ENCODE data around the gene TCF12. TPM values are rescaled to one million over a fixed set of nuclear protein-coding genes. Genes with fewer than 3 reads are reported as not detected.

Gene TCF12
- total RNA-seq, 3 donors from 2014 or later, result 164 to 198 (median 174) TPM

DNA sequence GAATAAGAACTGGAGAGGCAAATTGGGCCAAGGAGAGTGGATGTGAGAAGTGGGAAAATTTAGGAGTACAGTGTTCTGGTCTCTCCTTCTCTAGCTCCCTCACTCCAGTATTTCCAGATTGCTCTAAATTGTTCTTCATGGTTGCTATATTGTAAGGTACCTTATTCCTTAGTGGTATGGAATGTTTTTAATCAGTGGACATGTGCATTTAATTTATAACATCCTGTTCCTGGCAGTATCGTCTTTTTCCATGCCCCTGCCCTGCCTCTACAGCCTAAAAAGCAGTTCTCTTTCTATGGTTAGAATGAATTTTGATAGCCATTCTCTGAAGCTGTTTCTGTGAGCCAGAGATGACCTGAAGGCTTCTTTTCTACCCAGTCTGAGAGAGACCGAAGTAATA lies 180.5 kb downstream of the TCF12 start:
- TF ChIP-seq POLR2AphosphoS5 (IDR thresholded peaks at IDR 0.05) (no peak), POLR2A (IDR thresholded peaks at IDR 0.05) (no peak)
- TF ChIP-seq, protein P1, sequence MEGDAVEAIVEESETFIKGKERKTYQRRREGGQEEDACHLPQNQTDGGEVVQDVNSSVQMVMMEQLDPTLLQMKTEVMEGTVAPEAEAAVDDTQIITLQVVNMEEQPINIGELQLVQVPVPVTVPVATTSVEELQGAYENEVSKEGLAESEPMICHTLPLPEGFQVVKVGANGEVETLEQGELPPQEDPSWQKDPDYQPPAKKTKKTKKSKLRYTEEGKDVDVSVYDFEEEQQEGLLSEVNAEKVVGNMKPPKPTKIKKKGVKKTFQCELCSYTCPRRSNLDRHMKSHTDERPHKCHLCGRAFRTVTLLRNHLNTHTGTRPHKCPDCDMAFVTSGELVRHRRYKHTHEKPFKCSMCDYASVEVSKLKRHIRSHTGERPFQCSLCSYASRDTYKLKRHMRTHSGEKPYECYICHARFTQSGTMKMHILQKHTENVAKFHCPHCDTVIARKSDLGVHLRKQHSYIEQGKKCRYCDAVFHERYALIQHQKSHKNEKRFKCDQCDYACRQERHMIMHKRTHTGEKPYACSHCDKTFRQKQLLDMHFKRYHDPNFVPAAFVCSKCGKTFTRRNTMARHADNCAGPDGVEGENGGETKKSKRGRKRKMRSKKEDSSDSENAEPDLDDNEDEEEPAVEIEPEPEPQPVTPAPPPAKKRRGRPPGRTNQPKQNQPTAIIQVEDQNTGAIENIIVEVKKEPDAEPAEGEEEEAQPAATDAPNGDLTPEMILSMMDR (IDR thresholded peaks at IDR 0.05), result no peak
- H3K27ac ChIP-seq, result no peak overlapping the region

DNA sequence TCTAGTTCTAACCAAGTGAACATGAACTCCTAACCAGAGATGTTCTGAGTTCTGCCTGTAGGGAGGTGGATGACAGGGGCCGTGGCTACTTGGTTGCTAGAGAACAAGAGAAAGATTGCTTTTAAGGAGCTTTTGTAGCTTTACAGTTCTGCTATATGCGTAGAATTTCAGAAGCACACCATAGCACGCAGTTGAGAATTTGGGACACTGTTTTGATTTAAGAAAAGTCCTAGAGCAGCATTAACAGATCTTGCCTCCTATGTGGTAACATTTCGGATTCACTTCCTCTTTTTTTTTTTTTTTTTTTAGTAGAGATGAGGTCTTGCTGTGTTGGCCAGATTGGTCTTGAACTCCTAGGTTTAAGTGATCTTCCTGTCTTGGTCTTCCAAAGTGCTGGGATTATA lies 181.7 kb downstream of the TCF12 start:
- Histone ChIP-seq H3K4me3 (no peak overlapping the region), H3K27me3 (no peaks in the 10 kb centered on the region), H3K36me3 (no peaks in the 10 kb centered on the region), H3K4me1 (no peaks in the 10 kb centered on the region), H3K27ac (no peak overlapping the region), H3K9me3 (no peaks in the 10 kb centered on the region)
- DNase-seq (ENCODE audit: low spot score in 2 of 2), result no peak
- TF ChIP-seq, protein P1 (IDR thresholded peaks at IDR 0.05), result no peak
- TF ChIP-seq POLR2A (IDR thresholded peaks at IDR 0.05) (no peak), POLR2AphosphoS5 (IDR thresholded peaks at IDR 0.05) (no peak)
- intact Hi-C loops (cut with DNase I; ENCODE audit: low total_unique reads), result no loop called here

More for the DNA sequence above, 180.5 kb downstream of the TCF12 start:
- Histone ChIP-seq H3K4me1 (no peaks in the 10 kb centered on the region), H3K4me3 (no peak overlapping the region), H3K36me3 (no peaks in the 10 kb centered on the region), H3K27me3 (no peaks in the 10 kb centered on the region), H3K9me3 (no peaks in the 10 kb centered on the region)
- no peak for DNase-seq (ENCODE audit: low spot score in 2 of 2)
- intact Hi-C loops (cut with DNase I; ENCODE audit: low total_unique reads), result no loop called here

DNA sequence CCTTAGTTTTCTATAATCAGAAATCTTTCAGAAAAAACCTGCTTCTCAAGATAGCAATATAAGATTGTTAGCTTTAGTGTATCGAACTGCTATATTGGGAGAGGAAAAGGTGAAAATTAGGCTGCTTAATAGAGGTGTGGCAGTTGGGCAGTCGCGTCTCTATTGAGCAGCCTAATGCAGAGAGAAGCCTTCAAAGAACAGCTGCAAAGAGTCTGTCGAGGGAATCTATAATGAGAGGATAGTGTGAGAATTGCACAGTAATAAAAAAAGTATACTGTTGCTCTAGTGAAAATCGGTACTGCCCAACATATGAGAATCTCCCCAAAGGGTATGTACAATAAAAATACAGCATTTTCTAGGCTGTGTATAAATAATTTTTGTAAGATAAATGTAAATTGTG lies 184.4 kb downstream of the TCF12 start:
- no peaks in the 10 kb centered on the region for H3K36me3 ChIP-seq
- H3K4me1 ChIP-seq, result no peaks in the 10 kb centered on the region
- DNase-seq (ENCODE audit: low spot score in 2 of 2), result no peak
- intact Hi-C loops (cut with DNase I; ENCODE audit: low total_unique reads), result no loop called here
- H3K9me3 ChIP-seq, result no peaks in the 10 kb centered on the region
- TF ChIP-seq POLR2AphosphoS5 (IDR thresholded peaks at IDR 0.05) (no peak), POLR2A (IDR thresholded peaks at IDR 0.05) (no peak)
- TF ChIP-seq, protein P1 (IDR thresholded peaks at IDR 0.05), result no peak
- H3K27ac ChIP-seq, result no peak overlapping the region
- no peak overlapping the region for H3K4me3 ChIP-seq
- no peaks in the 10 kb centered on the region for H3K27me3 ChIP-seq

DNA sequence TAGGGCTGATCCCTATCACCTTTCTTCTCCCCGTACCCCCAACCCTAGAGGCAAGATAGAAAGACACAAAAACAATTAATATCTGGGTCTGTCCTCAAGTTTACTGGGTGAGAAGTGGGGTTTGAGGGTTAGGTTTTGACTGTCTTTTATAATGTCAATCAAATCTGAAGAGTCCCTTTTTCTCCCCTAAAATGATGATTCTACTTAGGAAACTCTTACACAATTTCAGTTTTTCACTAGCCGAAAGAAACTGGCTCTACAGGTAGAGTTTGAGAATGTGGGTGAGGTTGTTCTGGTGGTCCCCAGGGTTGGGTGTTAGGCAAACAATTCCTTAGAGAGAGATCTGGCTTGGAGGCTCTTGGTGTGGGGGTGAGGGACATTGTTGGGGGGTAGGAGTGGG lies 189.9 kb downstream of the TCF12 start:
- TF ChIP-seq POLR2AphosphoS5 (IDR thresholded peaks at IDR 0.05), result no peak
- TF ChIP-seq, protein P1 (IDR thresholded peaks at IDR 0.05), result no peak
- TF ChIP-seq POLR2A (IDR thresholded peaks at IDR 0.05), result no peak
- Histone ChIP-seq H3K4me1 (no peaks in the 10 kb centered on the region), H3K27me3 (no peaks in the 10 kb centered on the region), H3K9me3 (no peaks in the 10 kb centered on the region), H3K4me3 (no peak overlapping the region), H3K27ac (no peak overlapping the region), H3K36me3 (no peaks in the 10 kb centered on the region)
- intact Hi-C loops (cut with DNase I; ENCODE audit: low total_unique reads), result no loop called here
- no peak for DNase-seq (ENCODE audit: low spot score in 2 of 2)

DNA sequence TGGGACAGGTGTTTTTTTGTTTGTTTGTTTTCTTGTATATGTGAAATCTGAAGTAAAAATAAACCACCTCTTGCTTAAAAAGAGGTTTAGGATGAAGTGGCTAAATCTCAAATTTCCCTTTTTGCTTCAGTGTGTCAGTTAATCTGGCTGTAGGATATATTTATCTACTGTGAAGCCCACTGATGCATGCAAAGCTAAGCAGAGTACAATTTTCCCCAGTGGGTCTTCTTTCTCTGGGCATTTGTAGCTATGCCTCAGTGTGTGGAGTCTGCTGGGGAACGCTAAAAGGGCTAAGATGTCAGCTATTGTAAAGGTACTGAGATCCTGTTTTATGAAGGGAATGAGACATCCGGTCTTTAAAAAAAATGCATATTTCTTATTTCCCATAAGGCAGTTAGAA lies 190.6 kb downstream of the TCF12 start:
- H3K27me3 ChIP-seq, result no peaks in the 10 kb centered on the region
- intact Hi-C loops (cut with DNase I; ENCODE audit: low total_unique reads), result no loop called here
- DNase-seq (ENCODE audit: low spot score in 2 of 2), result no peak
- no peaks in the 10 kb centered on the region for H3K36me3 ChIP-seq
- no peaks in the 10 kb centered on the region for H3K4me1 ChIP-seq
- H3K9me3 ChIP-seq, result no peaks in the 10 kb centered on the region
- H3K4me3 ChIP-seq, result no peak overlapping the region
- H3K27ac ChIP-seq, result no peak overlapping the region
- no peak for TF ChIP-seq POLR2AphosphoS5 (IDR thresholded peaks at IDR 0.05)
- TF ChIP-seq POLR2A (IDR thresholded peaks at IDR 0.05), result no peak
- TF ChIP-seq, protein P1 (IDR thresholded peaks at IDR 0.05), result no peak
